H1 (cell line): ENCODE data around the gene NFIX. TPM values are rescaled to one million over a fixed set of nuclear protein-coding genes. Genes with fewer than 3 reads are reported as not detected.

Experiments
- CTCF ChIA-PET: fragments of 300-600 bp; sonication (Branson Sonifier 250); formaldehyde crosslinking; loops from one replicate; lab custom pipeline; 2021; ENCODE audit not compliant: partially characterized antibody; lab: Charles Lee
- POLR2A ChIA-PET: fragments of 300-600 bp; sonication (Branson Sonifier 250); formaldehyde crosslinking; loops from one replicate; lab custom pipeline; 2021; ENCODE audit warnings: inconsistent platforms; ENCODE audit not compliant: partially characterized antibody; lab: Charles Lee
- DNase-seq, 2 experiments: peaks; one replicate each; pipeline versions ENCODE4 v3.0.0 to v3.0.0-alpha.2; 2010 to 2022; ENCODE audit warnings: low spot score in 2 of 2, low read depth in 1 of 2, mixed read lengths in 1 of 2
- FAIRE-seq: peaks from 2 replicates; lab custom pipeline; 2011; peaks lifted over from hg19 to GRCh38; lab: Jason Lieb, UNC
- H2AFZ ChIP-seq: 2 replicates; pipeline ENCODE4 v1.8.1; 2012; ENCODE audit warnings: low read length, inconsistent platforms
- H2AK5ac ChIP-seq: 2 replicates; pipeline ENCODE4 v1.6.1; 2013; ENCODE audit warnings: low read depth, low read length
- H2BK120ac ChIP-seq: replicated peaks from 2 replicates; pipeline ENCODE3; 2013; ENCODE audit warnings: low read depth, low read length, inconsistent platforms
- H2BK12ac ChIP-seq: 2 replicates; pipeline ENCODE4 v1.6.1; 2013; ENCODE audit warnings: low read depth, low read length
- H2BK15ac ChIP-seq: 2 replicates; pipeline ENCODE4 v1.6.1; 2013; ENCODE audit warnings: low read length
- H2BK20ac ChIP-seq: 2 replicates; pipeline ENCODE4 v1.6.1; 2013; ENCODE audit warnings: low read length
- H2BK5ac ChIP-seq: 2 replicates; pipeline ENCODE4 v1.6.1; 2013; ENCODE audit warnings: low read depth, low read length
- H3K14ac ChIP-seq: 2 replicates; pipeline ENCODE4 v1.6.1; 2013; ENCODE audit warnings: inconsistent platforms; ENCODE audit not compliant: insufficient read length
- H3K18ac ChIP-seq: 2 replicates; pipeline ENCODE4 v1.6.1; 2013; ENCODE audit warnings: low read length; ENCODE audit errors: extremely low read depth
- H3K23ac ChIP-seq: 2 replicates; pipeline ENCODE4 v1.6.1; 2013; ENCODE audit warnings: inconsistent platforms; ENCODE audit not compliant: insufficient read length
- H3K23me2 ChIP-seq: 2 replicates; pipeline ENCODE4 v1.6.1; 2013; ENCODE audit warnings: low read depth, low read length
- H3K27ac ChIP-seq: 2 replicates; pipeline ENCODE4 v1.6.1; 2011; ENCODE audit warnings: low read depth, low read length, inconsistent platforms
- H3K27me3 ChIP-seq, 4 experiments: replicated peaks in 1 of 4; 1 replicate in 1 of 4; 2 replicates in 3 of 4; pipeline versions ENCODE4 v1.6.1 to v1.8.1; 2011 to 2013; ENCODE audit warnings: low read length in 3 of 4, mild to moderate bottlenecking in 3 of 4, inconsistent platforms in 2 of 4, mixed read lengths in 2 of 4, moderate library complexity in 1 of 4; ENCODE audit not compliant: control insufficient read depth in 3 of 4, insufficient read depth in 3 of 4; ENCODE audit errors: extremely low read depth in 1 of 4
- H3K36me3 ChIP-seq, 4 experiments: 2 replicates each; pipeline versions ENCODE4 v1.6.1 to v1.8.1; 2011 to 2013; ENCODE audit warnings: mild to moderate bottlenecking in 4 of 4, low read length in 3 of 4, moderate library complexity in 2 of 4, control low read depth in 1 of 4, inconsistent platforms in 1 of 4; ENCODE audit not compliant: insufficient read depth in 4 of 4, control insufficient read depth in 2 of 4
- H3K4ac ChIP-seq: replicated peaks from 2 replicates; pipeline ENCODE3; 2013; ENCODE audit warnings: low read length, low read depth, mixed read lengths, inconsistent platforms; ENCODE audit not compliant: insufficient read length
- H3K4me1 ChIP-seq, 4 experiments: replicated peaks in 1 of 4; 1 replicate in 1 of 4; 2 replicates in 3 of 4; pipeline versions ENCODE4 v1.6.1 to v1.8.1; 2011 to 2013; ENCODE audit warnings: low read length in 3 of 4, inconsistent platforms in 2 of 4, mixed read lengths in 1 of 4; ENCODE audit not compliant: insufficient read depth in 4 of 4, control insufficient read depth in 3 of 4
- H3K4me2 ChIP-seq, 2 experiments: 2 replicates each; pipeline versions ENCODE4 v1.6.1 to v1.8.1; 2011 to 2013; ENCODE audit warnings: low read depth in 2 of 2, low read length in 2 of 2, control low read depth in 1 of 2, inconsistent platforms in 1 of 2, mild to moderate bottlenecking in 1 of 2; ENCODE audit not compliant: insufficient read depth in 1 of 2
- H3K4me3 ChIP-seq, 4 experiments: fragments of 200-600, 300-600 bp in 1 of 4; sonication (generic), shearing (Covaris generic), sonication (Bioruptor Twin) in 1 of 4; 2 replicates each; pipeline versions ENCODE4 v1.5.1 to v1.8.1; 2011 to 2016; ENCODE audit warnings: low read length in 4 of 4, low read depth in 3 of 4, control low read depth in 2 of 4, inconsistent platforms in 2 of 4, mild to moderate bottlenecking in 2 of 4, mixed read lengths in 1 of 4, moderate library complexity in 1 of 4; ENCODE audit not compliant: insufficient read depth in 2 of 4; ENCODE audit errors: extremely low read depth in 1 of 4
- H3K56ac ChIP-seq: replicated peaks from 2 replicates; pipeline ENCODE3; 2013; ENCODE audit warnings: low read depth, mild to moderate bottlenecking, mixed read lengths, low read length, inconsistent platforms; ENCODE audit not compliant: insufficient read length
- H3K79me1 ChIP-seq: 2 replicates; pipeline ENCODE4 v1.6.1; 2013; ENCODE audit warnings: low read depth, low read length, control low read depth
- H3K79me2 ChIP-seq, 2 experiments: 2 replicates each; pipeline versions ENCODE4 v1.6.1 to v1.8.1; 2012 to 2013; ENCODE audit warnings: low read length in 2 of 2, mild to moderate bottlenecking in 2 of 2, inconsistent platforms in 1 of 2; ENCODE audit not compliant: insufficient read depth in 2 of 2, control insufficient read depth in 1 of 2
- H3K9ac ChIP-seq, 4 experiments: replicated peaks in 1 of 4; 1 replicate in 1 of 4; 2 replicates in 3 of 4; pipeline versions ENCODE4 v1.6.1 to v1.8.1; 2011 to 2013; ENCODE audit warnings: low read depth in 3 of 4, low read length in 3 of 4, control low read depth in 2 of 4, mild to moderate bottlenecking in 2 of 4, moderate library complexity in 2 of 4, inconsistent platforms in 1 of 4; ENCODE audit errors: extremely low read depth in 1 of 4
- H3K9me3 ChIP-seq, 2 experiments: 2 replicates each; pipeline versions ENCODE4 v1.6.1 to v1.8.1; 2012 to 2013; ENCODE audit warnings: mild to moderate bottlenecking in 2 of 2, moderate library complexity in 2 of 2, control low read depth in 1 of 2, inconsistent platforms in 1 of 2, low read depth in 1 of 2, low read length in 1 of 2, mixed read lengths in 1 of 2; ENCODE audit not compliant: insufficient read depth in 2 of 2
- H4K20me1 ChIP-seq, 2 experiments: replicated peaks in 1 of 2; 2 replicates each; pipeline versions ENCODE3 to v1.8.1; 2011 to 2013; ENCODE audit warnings: inconsistent platforms in 2 of 2, low read length in 2 of 2, mild to moderate bottlenecking in 1 of 2; ENCODE audit not compliant: insufficient read depth in 2 of 2, control insufficient read depth in 1 of 2
- H4K5ac ChIP-seq: 2 replicates; pipeline ENCODE4 v1.6.1; 2013; ENCODE audit warnings: low read length, low read depth, mixed read lengths, inconsistent platforms; ENCODE audit not compliant: insufficient read length
- H4K8ac ChIP-seq: 2 replicates; pipeline ENCODE4 v1.8.0; 2013; ENCODE audit warnings: mild to moderate bottlenecking, moderate library complexity, low read length, inconsistent platforms; ENCODE audit not compliant: insufficient read depth; ENCODE audit errors: extremely low read depth
- H4K91ac ChIP-seq: replicated peaks from 2 replicates; pipeline ENCODE3; 2013; ENCODE audit warnings: low read length, mixed read lengths, inconsistent platforms; ENCODE audit not compliant: insufficient read length
- BRCA1 ChIP-seq: IDR thresholded peaks from 2 replicates; pipeline ENCODE4 v1.6.1; 2012; ENCODE audit warnings: low read depth, low read length, improper control_type of control experiment
- CBX8 ChIP-seq: fragments of 300-800, 300-1000 bp; sonication (generic); IDR thresholded peaks from 2 replicates; pipeline ENCODE4 v1.7.1; 2016; ENCODE audit warnings: low read depth, low read length, borderline replicate concordance
- POU5F1 ChIP-seq: IDR thresholded peaks from 2 replicates; pipeline ENCODE4 v1.6.1; 2011; ENCODE audit warnings: low read depth, mild to moderate bottlenecking, low read length, moderate library complexity
- SIRT6 ChIP-seq: IDR thresholded peaks from one replicate; pipeline ENCODE4 v1.7.1; 2012; ENCODE audit warnings: low read length, inconsistent platforms
- SRF ChIP-seq: IDR thresholded peaks from 2 replicates; pipeline ENCODE4 v1.6.1; 2011; ENCODE audit warnings: mild to moderate bottlenecking, low read depth, low read length, moderate library complexity
- WGBS, 2 experiments: shearing (Covaris generic) in 1 of 2; methylation state at CpG; one replicate each; pipeline versions ENCODE4 v1.1.6 to v1.1.7; 2013 to 2015; ENCODE audit warnings: low lambda C conversion rate in 2 of 2, mixed read lengths in 2 of 2, inconsistent platforms in 1 of 2, low coverage in 1 of 2, missing lambda C conversion rate in 1 of 2; ENCODE audit not compliant: insufficient replicate concordance in 2 of 2, insufficient coverage in 1 of 2, insufficient read length in 1 of 2; ENCODE audit errors: extremely low coverage in 1 of 2, missing lambda C conversion rate in 1 of 2; 5-methylcytosine and 5-hydroxymethylcytosine counted together
- polyA plus RNA-seq, 7 experiments: library from polyadenylated mRNA; depleted of rRNA in 3 of 7; stranded (reverse) in 5 of 7; unstranded in 2 of 7; fragments of >200 nt in 5 of 7; fragments of 200-250 nt in 2 of 7; gene quantifications; 1 replicate in 5 of 7; 2 replicates in 1 of 7; 4 replicates in 1 of 7; pipeline versions ENCODE4 v1.2.1 to v1.2.3, GENCODE V29; 2011 to 2013; ENCODE audit warnings: missing spikeins in 2 of 7, mixed read lengths in 2 of 7
- total RNA-seq: library from RNA; stranded (reverse); fragmentation: NEBNext Ultra II Directional; extraction: Animal tissue kit (Norgen Biotek cat#: 25700); gene quantifications from 2 replicates; pipeline ENCODE4 v1.2.1, GENCODE V29; 2021

NFIX gene
- total and polyA plus RNA-seq, 2 of the 8 experiments (the other 6 are each of a cell fraction or from before 2014, with no cell fraction given), result 0.03 to 0.20 TPM

DNA sequence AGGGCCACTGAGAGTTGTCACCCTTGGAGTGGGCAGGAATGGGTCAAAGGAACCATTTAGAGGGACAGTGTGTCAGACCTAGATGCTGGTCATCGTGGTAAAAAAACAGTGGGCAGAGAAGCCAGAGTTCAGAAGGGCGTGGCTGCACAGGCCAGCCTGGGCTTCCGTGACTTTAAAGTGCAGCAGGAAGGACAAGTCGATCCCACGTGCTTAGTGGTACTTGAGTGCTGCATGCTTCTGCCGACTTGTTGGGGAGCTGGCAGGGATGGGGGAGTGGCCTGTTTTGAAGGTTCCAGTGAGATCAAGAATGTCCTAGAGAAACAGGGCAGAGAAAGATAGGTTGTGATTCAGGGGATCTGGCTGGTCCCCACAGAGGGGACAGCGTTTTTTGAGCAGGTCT is 90.4 kb downstream of the NFIX start:
- Histone ChIP-seq H2BK15ac (no peak overlapping the region), H3K4ac (no peak overlapping the region), H4K8ac (no peak overlapping the region), H3K9me3 (no peaks in the 10 kb centered on the region), H2BK5ac (no peak overlapping the region), H4K5ac (no peak overlapping the region), H4K20me1 (no peaks in the 10 kb centered on the region), H3K23me2 (no peaks in the 10 kb centered on the region), H4K91ac (no peak overlapping the region), H3K4me3 (no peak overlapping the region), H2AFZ (no peak overlapping the region), H3K27me3 (peaks cover 0 to 10% (median 4%) of the 10 kb centered on the region in 4 experiments; a peak in 3 of 7 replicates), H3K27ac (no peak overlapping the region), H2BK12ac (no peak overlapping the region; the same call in 1 of the 2 replicates), H2AK5ac (no peak overlapping the region), H3K79me2 (no peaks in the 10 kb centered on the region), H3K4me2 (no peak overlapping the region), H3K36me3 (no peaks in the 10 kb centered on the region), H3K9ac (no peak overlapping the region), H2BK120ac (no peak overlapping the region), H3K14ac (no peak overlapping the region), H3K79me1 (no peaks in the 10 kb centered on the region), H3K18ac (no peak overlapping the region), H3K56ac (no peak overlapping the region), H3K23ac (no peak overlapping the region), H2BK20ac (no peak overlapping the region), H3K4me1 (peaks cover 1 to 11% (median 5%) of the 10 kb centered on the region in 4 experiments; a peak in 6 of 7 replicates)
- CTCF ChIA-PET, result interaction anchor here (0.8 to 48.8 kb wide), 12 partner anchors 9 to 120 kb away, joined by 3 to 1145 read pairs (median 6); no protein-coding TSS in a partner anchor
- FAIRE-seq, result no peak
- POLR2A ChIA-PET, result interaction anchor here (0.7 to 2.8 kb wide), 9 partner anchors 8 to 140 kb away, joined by 3 to 8 read pairs (median 3); partner anchors contain the start of gene RAD23A
- 84% methylated on average over 7 of the region's 7 CpGs; no CpG with 5 or more reads in 1 of the 2 experiments for WGBS, 2 experiments
- DNase-seq, result no peak
- TF ChIP-seq SRF, result no peak
- TF ChIP-seq SIRT6, result no peak
- TF ChIP-seq BRCA1, result no peak
- TF ChIP-seq CBX8, result no peak
- TF ChIP-seq POU5F1, result no peak
